GM19467 (cell line): ENCODE results near the gene IKZF5.

Experiments used
- ATAC-seq: cut with Tn5 transposase; IDR thresholded peaks from one replicate; pipeline ENCODE4 v1.9.1; 2021; ENCODE audit warnings: mild to moderate bottlenecking, moderate library complexity; ENCODE audit not compliant: unreplicated experiment

The IKZF5 gene

DNA sequence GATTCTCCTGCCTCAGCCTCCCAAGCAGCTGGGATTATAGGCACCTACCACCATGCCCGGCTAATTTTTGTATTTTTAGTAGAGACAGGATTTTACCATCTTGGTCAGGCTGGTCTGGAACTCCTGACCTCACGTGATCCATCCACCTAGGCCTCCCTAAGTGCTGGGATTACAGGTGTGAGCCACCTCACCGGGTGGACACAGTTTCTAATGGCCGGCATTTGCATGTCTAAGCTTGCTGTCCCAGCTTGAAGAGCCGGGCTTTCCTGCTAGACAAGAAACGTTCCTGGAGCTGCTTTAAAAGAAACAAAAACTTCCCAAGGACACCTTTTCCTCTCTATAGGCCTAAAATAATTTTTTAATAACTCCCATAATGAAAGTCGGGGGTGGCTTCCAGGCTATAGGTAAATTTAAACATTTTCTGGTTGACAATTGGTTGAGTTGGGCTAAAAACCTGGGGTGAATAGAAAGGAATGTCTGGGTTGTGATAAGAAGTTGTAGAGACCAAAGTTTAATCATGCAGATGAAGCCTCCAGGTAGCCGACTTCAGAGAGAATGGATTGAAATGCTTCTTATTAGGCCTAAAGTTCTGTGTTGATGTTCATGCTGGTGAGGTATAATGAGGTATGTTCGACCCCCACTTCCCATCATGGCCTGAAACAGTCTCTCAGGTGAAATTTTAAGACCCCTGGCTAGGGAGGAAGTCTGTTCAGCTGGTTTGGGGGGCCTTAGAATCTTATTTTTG lies 9.0 kb upstream of the IKZF5 start:
- no peak for ATAC-seq

DNA sequence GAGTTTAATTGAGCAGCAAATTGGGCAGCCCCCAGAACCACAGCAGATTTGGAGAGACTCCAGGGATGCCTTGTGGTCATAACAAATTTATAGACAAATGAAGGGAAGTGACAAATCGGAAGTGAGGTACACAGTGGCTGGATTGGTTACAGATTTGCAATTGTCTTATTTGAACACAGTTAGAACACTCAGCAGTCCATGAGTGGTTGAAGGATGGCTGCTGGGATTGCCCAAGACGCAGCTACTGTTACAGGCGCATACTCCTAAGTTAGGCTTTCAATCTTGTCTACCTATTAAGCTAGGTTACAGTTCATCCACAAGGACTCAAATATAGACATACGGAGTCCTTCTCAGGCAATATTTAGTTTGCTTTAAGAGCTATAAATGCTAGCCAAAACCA lies 7.6 kb upstream of the IKZF5 start:
- ATAC-seq = no peak

DNA sequence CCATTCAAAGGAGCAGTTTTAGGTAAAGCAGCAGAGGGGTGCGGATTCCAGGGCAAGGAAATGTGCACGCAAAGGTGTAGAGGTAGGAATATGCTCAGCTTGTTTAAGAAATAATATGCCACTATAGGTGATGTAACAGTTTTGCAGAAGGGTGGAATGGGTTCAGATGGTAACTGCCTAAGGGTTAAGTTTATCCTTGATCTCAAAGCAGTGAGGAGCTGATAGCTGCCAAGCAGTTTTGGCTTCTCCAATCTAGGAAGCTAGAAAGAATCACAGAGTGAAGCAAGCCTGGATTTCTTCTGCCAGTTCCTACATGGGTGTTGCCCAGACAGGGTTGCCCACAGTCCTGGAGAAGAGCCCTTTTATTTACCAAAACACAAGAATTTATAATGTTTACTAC lies 6.2 kb upstream of the IKZF5 start:
- no peak for ATAC-seq

DNA sequence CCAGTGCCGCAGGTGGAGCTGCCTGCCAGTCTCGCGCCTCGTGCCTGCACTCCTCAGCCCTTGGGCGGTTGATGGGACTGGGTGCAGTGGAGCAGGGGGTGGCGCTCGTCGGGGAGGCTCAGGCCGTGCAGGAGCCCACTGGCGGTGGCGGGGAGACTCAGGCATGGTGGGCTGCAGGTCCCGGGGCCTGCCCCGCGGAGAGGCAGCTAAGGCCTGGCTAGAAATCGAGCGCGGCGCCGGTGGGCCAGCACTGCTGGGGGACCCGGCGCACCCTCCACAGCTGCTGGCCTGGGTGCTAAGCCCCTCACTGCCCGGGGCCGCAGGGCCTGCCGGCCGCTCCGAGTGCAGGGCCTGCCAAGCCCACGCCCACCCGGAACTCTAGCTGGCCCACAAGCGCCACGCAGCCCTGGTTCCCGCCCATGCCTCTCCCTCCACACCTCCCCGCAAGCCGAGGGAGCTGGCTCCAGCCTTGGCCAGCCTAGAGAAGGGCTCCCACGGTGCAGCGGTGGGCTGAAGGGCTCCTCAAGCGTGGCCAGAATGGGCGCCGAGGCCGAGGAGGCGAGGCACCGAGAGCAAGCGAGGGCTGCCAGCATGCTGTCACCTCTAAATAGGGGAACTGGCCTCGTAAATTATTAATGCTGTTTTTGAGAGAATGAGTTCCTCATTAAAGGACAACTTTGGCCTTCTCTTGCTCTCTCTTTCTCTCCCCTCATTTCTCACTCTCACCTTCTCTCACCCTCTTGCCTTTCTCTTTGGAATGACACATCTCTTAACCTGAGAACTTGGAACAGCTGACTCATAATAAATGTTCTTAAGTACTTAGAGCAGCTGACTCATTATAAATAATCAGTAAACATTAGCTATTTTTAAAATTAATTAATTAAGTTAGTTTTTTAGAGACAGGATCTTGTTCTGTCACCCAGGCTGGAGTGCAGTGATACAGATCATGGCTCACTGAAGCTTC lies 5.1 kb upstream of the IKZF5 start:
- no peak for ATAC-seq

DNA sequence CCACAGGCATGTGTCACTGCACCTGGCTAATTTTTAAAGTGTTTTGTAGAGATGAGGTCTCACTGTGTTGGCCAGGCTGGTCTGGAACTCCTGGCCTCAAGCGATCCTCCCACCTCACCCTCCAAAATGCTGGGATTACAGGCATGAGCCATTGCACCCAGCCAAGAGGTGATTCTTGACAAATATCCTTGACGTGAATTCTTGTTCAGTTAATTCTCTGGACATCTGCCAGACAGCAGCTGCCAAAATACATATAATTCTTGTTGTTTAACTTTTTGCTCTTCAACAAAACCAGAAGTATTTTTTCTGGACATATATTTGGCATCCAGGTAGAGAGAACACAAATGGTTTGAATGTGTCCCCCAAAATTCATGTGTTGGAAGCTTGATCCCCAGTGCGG lies 3.4 kb upstream of the IKZF5 start:
- no peak for ATAC-seq

DNA sequence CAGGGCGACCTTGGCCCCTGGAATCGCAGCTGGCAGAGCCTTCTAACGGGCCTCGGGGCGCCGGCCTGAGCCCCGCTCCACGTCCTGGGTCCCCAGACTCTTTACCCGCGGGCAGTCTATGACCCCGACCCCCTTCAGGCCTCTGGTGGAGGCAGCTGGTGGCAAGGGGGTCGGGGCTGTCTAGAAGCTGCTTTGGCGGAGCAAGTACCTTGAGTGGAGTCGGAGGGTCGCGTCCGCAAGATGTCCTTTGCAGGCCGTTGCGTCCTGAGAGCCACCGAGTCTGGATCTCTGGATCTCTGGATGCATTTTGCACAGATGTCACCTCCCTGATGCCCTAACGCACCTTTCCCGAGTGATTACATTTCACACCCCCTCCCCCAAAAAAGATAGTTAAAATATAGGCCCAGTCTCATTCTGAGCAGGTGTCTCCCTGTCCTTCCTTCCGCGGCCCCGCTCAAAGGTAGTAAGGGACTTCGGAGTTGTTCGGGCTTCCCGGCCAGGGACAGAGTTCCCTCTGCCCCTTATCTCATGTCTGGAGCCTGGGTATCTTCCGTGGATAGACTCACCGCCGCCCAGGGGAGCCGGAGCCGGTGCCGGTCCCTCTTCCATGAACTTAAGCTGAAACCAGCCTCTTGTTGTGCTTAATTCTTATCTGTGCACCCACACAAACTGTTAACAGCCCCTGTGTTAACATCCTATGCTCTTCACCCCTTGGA lies 668 bp upstream of the IKZF5 start:
- ATAC-seq = peak; percentile 1

DNA sequence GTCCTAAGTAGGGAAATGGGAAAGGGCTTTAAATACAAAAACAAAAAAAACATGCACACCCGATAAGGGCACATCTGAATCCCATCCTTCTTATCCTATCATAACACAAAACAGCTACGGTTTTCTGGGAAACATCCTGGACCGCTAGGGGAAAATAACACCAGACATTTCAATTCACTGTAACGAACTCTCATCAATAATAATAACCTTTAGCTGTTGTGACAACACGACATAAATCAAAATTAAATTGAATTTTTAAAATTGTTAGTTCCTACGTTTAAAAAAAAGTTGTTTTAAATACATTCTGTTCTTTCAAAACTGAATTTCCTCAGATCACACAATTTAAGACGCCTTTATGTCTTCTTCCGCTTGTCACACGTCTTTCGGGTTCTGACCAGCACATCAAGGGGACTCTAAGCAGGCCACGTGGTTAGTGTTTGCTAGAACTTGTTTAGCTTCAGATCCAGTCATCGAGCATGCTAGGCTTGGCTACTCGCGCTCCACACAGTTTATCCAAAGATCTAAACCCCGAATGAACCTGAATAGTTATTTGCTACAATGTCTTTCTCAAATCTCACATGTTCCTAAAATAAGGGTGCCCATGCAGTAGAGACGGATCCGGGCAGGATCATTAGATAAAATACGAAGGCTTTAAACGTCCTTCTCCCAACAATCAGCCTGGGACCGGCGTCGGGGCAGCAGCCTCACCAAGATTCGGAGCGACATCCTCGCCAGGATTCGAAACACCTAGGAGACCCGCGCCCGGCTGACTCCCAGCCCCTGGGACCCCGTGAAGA lies 839 bp downstream of the IKZF5 start:
- peak; percentile 33 for ATAC-seq

DNA sequence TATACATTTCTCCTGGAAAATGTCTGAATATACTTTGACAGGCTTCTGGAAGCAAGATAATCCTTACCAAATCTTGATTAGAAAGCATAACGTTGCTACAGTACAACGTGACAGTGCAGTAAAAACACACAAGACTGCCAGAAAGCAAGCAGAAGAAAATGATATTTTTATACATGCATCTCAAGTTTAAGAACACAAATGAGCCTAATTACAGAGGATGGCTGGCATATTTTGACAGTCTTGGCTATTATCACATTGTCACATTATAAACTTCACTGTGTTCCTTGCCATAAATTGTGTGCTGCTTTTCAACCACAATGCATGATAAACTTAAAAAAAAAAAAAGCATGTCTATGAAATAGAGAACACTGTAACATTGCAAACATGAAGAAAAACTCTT lies 4.3 kb downstream of the IKZF5 start:
- ATAC-seq = no peak

DNA sequence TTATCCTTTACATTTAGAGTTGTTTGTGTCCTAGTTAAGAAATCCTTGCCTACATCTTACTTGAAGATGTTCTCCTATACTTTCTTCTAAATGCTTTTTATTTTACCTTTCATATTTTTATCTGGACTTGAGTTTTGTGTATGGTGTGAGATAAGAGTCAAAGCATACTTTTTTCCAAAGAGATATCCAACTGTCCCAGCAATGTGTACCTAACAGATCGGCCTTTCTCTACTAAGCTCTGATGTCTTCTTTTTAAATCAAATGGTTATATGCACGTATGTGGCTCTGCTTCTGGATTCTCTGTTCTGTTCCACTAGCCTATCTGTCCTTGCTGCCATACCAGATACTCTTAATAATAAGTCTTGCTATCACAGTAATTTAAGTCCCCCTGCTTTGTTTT lies 7.2 kb downstream of the IKZF5 start:
- ATAC-seq = no peak

DNA sequence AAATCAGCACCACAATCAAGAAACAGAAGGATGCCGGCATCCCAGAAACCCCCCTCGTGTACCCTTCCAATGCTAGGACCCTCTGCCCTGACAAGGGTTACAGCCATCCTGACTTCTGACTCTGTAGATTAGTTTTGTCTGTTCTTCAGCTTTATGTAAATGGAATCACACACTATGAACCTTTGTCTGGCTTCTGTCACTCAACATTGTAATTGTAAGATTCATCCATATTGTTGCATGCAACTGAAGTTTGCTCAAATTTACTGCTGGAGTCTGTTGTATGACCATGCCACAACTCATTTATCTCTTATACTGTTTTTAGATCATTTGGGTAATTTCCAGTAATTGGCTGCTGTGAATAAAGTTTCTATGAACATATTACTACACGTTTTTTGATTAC lies 8.4 kb downstream of the IKZF5 start:
- no peak for ATAC-seq

DNA sequence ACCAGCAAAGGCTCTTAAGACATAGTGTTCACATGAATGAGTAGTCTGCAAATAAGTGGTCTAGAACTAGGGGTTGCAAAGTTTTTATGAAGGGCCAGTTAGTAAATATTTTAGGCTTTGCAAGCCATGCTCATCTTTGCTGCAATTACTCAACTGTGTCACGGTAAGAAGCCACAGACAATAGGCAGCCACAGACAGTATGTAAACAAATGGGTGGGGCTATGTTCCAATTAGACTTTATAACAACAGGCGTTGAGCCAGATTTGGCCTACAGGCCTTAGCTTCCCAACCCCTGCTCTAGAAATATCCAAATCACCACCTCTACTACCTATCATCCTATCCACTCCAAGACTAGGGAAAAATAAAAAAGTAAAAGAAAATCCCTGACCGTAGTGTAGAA lies 9.2 kb downstream of the IKZF5 start:
- no peak for ATAC-seq

DNA sequence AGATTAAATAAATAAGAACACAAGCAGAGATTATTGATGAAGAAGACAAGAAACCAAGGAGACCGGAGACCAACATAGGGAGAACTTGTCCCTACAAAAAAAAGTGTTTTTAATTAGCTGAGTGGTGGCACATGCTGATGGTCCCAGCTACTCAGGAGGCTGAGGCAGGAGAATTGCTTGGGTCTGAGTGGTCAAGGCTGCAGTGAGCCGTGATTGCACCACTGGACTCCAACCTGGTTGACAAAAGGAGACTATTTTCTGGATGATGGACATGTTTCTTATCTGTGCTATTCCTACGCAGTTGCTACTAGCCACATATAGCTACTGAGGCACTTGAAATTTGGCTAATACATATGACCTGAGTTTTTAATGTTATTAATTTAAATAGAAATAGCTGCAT lies 9.7 kb downstream of the IKZF5 start:
- ATAC-seq = no peak

DNA sequence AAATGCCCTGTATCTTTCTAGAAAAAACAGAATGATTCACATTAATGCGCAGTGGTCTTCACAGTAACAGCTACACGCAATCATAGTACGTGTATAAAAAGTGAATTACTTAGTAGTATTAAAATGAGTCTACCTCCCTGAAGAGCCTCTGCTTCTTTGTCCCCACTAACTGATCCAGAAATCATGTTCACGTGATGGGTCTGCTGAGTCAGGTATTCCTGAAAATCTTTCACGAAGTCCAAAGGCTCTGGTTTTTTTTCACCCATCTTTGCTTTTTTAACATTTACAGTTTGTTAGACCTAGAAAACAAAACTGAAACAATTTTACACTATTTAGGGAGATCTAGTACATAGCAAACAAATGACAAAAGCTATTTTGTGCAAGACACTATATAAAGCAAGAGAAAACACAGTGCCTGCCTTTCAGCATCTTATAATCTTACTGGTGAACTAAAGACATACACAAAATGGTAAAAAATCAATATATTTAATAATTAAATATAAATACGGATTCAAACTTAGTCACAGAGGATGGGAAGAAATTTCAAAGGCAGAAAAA lies 10.2 kb downstream of the IKZF5 start:
- ATAC-seq = no peak

DNA sequence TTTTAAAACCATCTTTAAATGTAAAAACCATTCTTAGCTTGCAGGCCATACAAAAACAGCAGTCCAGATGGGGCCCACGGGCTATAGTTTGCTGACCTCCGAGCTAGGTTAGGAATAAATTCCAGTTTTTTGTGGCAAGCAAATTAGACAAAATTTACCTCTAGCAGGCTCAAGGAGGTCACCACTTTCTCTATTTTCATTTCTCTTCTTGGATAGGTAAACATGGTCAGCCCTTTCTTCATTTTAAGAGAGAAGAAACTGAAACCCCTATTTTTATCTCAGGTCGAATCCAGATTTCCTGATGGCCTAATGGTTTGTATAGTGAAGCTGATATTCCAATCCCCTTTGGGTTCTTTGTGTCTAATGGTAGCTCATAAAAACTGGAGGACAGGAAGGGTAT lies 10.7 kb downstream of the IKZF5 start:
- ATAC-seq = no peak

DNA sequence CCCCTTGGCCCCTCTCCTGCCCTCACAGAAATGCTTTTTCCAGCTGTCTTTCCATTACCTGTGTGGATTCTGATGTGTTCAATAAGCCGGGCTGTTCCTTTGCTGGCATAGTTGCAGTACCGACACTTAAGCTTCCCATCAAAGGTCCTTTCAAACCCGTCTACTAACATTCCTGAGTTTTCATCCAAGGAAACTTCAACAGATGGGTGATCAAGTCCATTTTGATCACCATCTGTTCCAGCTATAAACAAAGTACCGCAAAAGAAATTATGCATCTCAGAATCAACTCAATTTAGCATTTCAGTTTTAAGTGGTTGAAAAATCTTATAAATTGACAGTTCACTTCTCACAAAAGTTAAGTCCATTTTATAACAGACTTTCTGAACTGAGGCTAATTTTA lies 12.7 kb downstream of the IKZF5 start:
- ATAC-seq = no peak

DNA sequence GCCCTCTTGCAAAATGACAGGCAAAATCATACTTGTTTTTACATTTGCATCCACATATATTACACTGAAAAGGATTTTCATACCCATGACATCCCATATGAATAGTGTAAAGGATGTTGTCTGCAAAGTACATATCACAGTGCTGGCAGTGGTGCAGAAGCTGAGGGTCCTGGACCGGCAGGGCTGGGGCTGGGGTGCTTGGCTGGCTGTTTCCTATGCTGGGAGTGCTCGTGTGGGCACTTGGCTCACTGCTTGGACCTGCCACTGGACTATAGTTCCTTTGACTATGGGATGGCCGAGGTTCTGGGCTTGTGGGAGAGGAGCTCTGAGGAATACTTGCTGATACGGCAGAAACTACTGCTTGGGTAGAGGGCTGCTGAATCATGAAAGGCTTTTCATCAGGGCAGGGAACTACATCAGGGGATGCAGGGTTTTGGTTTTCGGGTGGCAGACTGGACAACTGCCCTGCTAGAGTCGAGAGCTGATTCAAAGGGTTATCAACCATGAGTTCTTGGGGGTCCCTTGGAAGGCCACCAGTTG lies 14.7 kb downstream of the IKZF5 start:
- no peak for ATAC-seq

DNA sequence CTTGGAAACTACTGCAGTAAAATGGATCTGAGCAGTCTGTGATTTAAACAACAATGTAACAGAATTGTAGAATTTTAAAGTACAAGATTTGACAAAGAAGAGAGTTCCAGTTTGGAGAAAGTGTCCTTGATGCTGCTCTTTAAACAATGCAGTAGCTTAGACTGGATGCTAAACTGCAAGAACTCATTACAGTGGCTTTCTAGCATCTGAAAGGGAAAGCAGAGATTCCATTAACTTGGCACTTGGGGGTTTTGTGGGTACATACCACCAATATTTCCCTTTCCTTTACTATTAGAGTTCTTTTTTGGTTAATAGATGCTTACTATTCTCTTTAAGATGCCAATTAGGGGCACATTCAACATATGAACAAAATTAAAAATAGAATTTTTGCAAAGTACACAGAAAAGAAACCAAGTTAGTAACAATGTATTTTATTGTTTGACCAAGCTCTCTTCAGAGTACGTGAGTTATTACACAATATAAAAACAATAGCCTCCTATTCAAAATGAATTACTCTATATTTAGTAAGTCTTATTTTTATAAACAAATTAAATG lies 16.5 kb downstream of the IKZF5 start:
- no peak for ATAC-seq

DNA sequence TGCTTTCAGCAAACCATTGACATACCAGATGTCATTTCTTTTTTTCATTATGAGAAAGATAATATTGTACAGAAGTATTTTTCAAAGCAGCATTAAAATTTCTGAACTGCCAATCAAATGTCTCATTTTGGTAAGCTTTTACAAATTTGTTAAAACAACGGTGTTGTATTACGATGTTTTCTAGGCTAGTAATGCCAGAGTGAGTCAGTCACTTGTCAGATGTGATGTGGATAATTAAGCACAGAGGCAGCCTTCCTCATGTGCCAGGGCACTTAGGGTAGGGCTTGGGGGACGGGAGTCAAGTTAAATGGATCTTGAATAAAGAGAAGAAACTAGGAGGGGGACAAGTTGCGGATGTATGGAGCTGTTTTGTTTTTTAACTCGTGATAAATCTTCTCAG lies 18.3 kb downstream of the IKZF5 start:
- ATAC-seq = no peak

DNA sequence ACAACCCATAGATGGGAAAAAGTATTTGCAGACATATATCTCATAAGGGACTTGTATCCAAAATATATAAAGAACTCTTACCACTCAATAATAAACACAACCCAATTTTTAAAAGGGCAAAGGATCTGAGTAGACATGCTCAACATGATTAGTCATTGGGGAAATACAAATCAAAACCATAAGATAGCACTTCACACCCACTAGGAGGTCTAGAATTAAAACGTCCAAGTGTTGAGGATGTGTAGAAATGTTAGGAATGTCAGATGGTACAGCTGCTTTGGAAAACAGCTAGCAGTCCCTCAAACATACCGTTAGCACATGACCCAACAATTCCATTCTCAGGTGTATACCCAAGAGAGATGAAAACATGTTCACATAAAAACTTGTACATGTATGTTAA lies 20.1 kb downstream of the IKZF5 start:
- ATAC-seq = no peak

DNA sequence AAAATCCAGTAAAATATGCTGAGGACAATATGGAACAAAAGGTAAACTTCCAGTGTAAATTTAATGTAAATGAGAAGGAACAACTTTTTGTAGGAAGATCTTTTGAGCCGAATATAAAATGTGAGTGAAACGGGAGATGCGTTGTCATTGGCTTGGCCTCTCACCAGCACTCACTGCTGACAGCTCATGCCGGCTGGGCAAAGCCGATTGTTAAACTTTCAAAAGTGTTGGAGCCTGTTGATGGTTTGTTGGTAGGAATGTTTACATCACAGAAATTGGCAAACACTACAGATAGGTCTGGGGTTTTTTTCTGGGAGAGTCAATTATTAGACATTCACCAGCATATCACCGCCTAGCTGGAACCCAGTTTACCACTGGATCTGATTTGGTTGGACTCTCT lies 22.3 kb downstream of the IKZF5 start:
- ATAC-seq = no peak
